ENCODE results near the gene CCP110.

- TF ChIP-seq POLR2AphosphoS5 (IDR thresholded peaks at IDR 0.05; ENCODE audit: low read depth, low read length) (no peak), TAF1 (IDR thresholded peaks at IDR 0.05; ENCODE audit: low read depth, low read length) (no peak), POLR2A (IDR thresholded peaks at IDR 0.05; ENCODE audit: low read depth, low read length) (no peak)
These were observed 16.8 kb upstream of the CCP110 start for GRCh38 chr16:19506965-19507364.
